Fibroblast of skin of right biceps (primary cell): Measurements from ENCODE around the gene OAS2.

ENCODE experiments used
- DNase-seq: peaks from one replicate; pipeline ENCODE4 v3.0.0-alpha.2; 2013

Gene OAS2

GRCh38 chr12:113027726-113028125 is 49.4 kb downstream of the OAS2 start:
- DNase-seq: no peak

- DNase-seq: peak; percentile 35
Observed at GRCh38 chr12:113030875-113031525, 52.7 kb downstream of the OAS2 start.

GRCh38 chr12:113039911-113040445 is 61.7 kb downstream of the OAS2 start:
- no peak for DNase-seq

- peak; percentile 51 for DNase-seq
Observed at GRCh38 chr12:113040722-113041171, 62.4 kb downstream of the OAS2 start.

- no peak for DNase-seq
Observed at GRCh38 chr12:113041560-113041959, 63.2 kb downstream of the OAS2 start.

- DNase-seq: no peak
Observed at GRCh38 chr12:113043240-113043639, 64.9 kb downstream of the OAS2 start.

- no peak for DNase-seq
Observed at GRCh38 chr12:113044516-113044915, 66.2 kb downstream of the OAS2 start.

GRCh38 chr12:113048716-113049127 is 70.4 kb downstream of the OAS2 start:
- peak; percentile 54 for DNase-seq

GRCh38 chr12:113049976-113050742 is 71.8 kb downstream of the OAS2 start:
- no peak for DNase-seq

GRCh38 chr12:113050795-113051194 is 72.5 kb downstream of the OAS2 start:
- DNase-seq: no peak

- DNase-seq: no peak
Observed at GRCh38 chr12:113051759-113052158, 73.4 kb downstream of the OAS2 start.

- DNase-seq: no peak
Observed at GRCh38 chr12:113052326-113052725, 74.0 kb downstream of the OAS2 start.

- no peak for DNase-seq
Observed at GRCh38 chr12:113054948-113055486, 76.7 kb downstream of the OAS2 start.

GRCh38 chr12:113055594-113056380 is 77.5 kb downstream of the OAS2 start:
- DNase-seq: no peak

GRCh38 chr12:113056381-113056630 is 78.0 kb downstream of the OAS2 start:
- no peak for DNase-seq

- no peak for DNase-seq
Observed at GRCh38 chr12:113056631-113057488, 78.5 kb downstream of the OAS2 start, which contains the start of gene DTX1. TSS of gene DTX1 (plus strand) at chr12:113056730. CDS start at chr12:113058193, 1,463 bp downstream.

GRCh38 chr12:113057565-113058485 is 79.5 kb downstream of the OAS2 start:
- DNase-seq: no peak

- DNase-seq: no peak
Observed at GRCh38 chr12:113058553-113058952, 80.2 kb downstream of the OAS2 start.

- DNase-seq: no peak
Observed at GRCh38 chr12:113059071-113059595, 80.8 kb downstream of the OAS2 start.

GRCh38 chr12:113060336-113060960 is 82.1 kb downstream of the OAS2 start:
- no peak for DNase-seq
